ENCODE results near the gene CTRB1. TPM values are rescaled to one million over a fixed set of nuclear protein-coding genes. Genes with fewer than 3 reads are reported as not detected.
A peak's percentile ranks its signal among the peaks of the same experiment; 100 is the strongest.
"Not testable (repeated sequence)": the region's sequence is repeated elsewhere in the genome, so short reads cannot be mapped to it uniquely, and the experiment has no call there.

The CTRB1 gene
- total and polyA plus RNA-seq, 2 of the 13 experiments (the other 11 are each of a cell fraction or from before 2014, with no cell fraction given): not detected

- DNase-seq (ENCODE audit: low spot score); H3K79me2 ChIP-seq (ENCODE audit: insufficient read depth, low read length); H3K27ac ChIP-seq (ENCODE audit: extremely low read length, insufficient read depth, low read length); H3K9me3 ChIP-seq (ENCODE audit: low read length); FAIRE-seq; H3K4me1 ChIP-seq (ENCODE audit: insufficient read depth, low read length); H3K4me3 ChIP-seq (replicated peaks in 1 of 3; ENCODE audit: insufficient read depth in 1 of 3, low read depth in 2 of 3, low read length in 3 of 3); H3K9ac ChIP-seq (ENCODE audit: insufficient read depth, low read depth, low read length); H3K4me2 ChIP-seq (ENCODE audit: low read depth, low read length); H2AFZ ChIP-seq (ENCODE audit: low read length); intact Hi-C loops (cut with micrococcal nuclease; ENCODE audit: unreplicated experiment); H4K20me1 ChIP-seq (ENCODE audit: insufficient read depth, low read length); in situ Hi-C loops (cut with HindIII; ENCODE audit: extremely low pct_ligation_motif_present, low pct_unique_long_range_greater_than_20kb); BruUV-seq (replicated peaks); CTCF ChIA-PET (ENCODE audit: low intra/inter-chr PET ratio, low total read pairs); ATAC-seq; H3K36me3 ChIP-seq (replicated peaks in 1 of 2; ENCODE audit: control insufficient read depth in 1 of 2, insufficient read depth in 2 of 2, low read length in 2 of 2): not testable (repeated sequence)
- WGBS (ENCODE audit: low lambda C conversion rate): 69% methylated on average over 7 of the region's 7 CpGs
- TF ChIP-seq ZNF770 (CRISPR knock-in tag; IDR thresholded peaks at IDR 0.05): 0 out of 2 replicates have a peak, but pooled peaks have one; percentile 20
- POLR2A ChIA-PET: interaction anchor here (1.4 kb wide), 1 partner anchor 18 kb away, joined by 4 read pairs; no protein-coding TSS in a partner anchor
- H3K27me3 ChIP-seq (ENCODE audit: control insufficient read depth in 1 of 2, insufficient read depth in 2 of 2, low read length in 2 of 2): peaks cover 31 to 72% of the 10 kb centered on the region in 2 experiments
These were observed 9.3 kb upstream of the CTRB1 start for GRCh38 chr16:75209514-75209913.

- ATAC-seq: no peak
- Histone ChIP-seq H3K27ac (ENCODE audit: extremely low read length, insufficient read depth, low read length) (no peak overlapping the region), H3K4me2 (ENCODE audit: low read depth, low read length) (no peak overlapping the region), H3K9me3 (ENCODE audit: low read length) (no peaks in the 10 kb centered on the region), H3K27me3 (ENCODE audit: control insufficient read depth in 1 of 2, insufficient read depth in 2 of 2, low read length in 2 of 2) (peaks cover 31 to 71% of the 10 kb centered on the region in 2 experiments), H3K4me1 (ENCODE audit: insufficient read depth, low read length) (peaks cover 7% of the 10 kb centered on the region; the same call in 1 of the 2 replicates), H4K20me1 (ENCODE audit: insufficient read depth, low read length) (no peaks in the 10 kb centered on the region), H2AFZ (ENCODE audit: low read length) (no peak overlapping the region), H3K36me3 (replicated peaks in 1 of 2; ENCODE audit: control insufficient read depth in 1 of 2, insufficient read depth in 2 of 2, low read length in 2 of 2) (no peaks in the 10 kb centered on the region), H3K4me3 (replicated peaks in 1 of 3; ENCODE audit: insufficient read depth in 1 of 3, low read depth in 2 of 3, low read length in 3 of 3) (no peak overlapping the region), H3K79me2 (ENCODE audit: insufficient read depth, low read length) (no peaks in the 10 kb centered on the region), H3K9ac (ENCODE audit: insufficient read depth, low read depth, low read length) (no peak overlapping the region)
- FAIRE-seq: no peak
- WGBS (ENCODE audit: low lambda C conversion rate): 57% methylated on average over 5 of the region's 5 CpGs
- 0 out of 2 replicates have a peak, but pooled peaks have one; percentile 9 for TF ChIP-seq FOSL2 (CRISPR knock-in tag; IDR thresholded peaks at IDR 0.05)
- no peak for TF ChIP-seq ZBTB42 (CRISPR knock-in tag; IDR thresholded peaks at IDR 0.05)
- TF ChIP-seq ZNF770 (CRISPR knock-in tag; IDR thresholded peaks at IDR 0.05): peak; percentile 74
- no peak for TF ChIP-seq RBFOX2 (IDR thresholded peaks at IDR 0.05; ENCODE audit: low read depth, low read length)
- BruUV-seq (replicated peaks): no TSS peak
- CTCF ChIA-PET (ENCODE audit: low intra/inter-chr PET ratio, low total read pairs): no interaction called here
- in situ Hi-C loops (cut with HindIII; ENCODE audit: extremely low pct_ligation_motif_present, low pct_unique_long_range_greater_than_20kb) (no loop called here), intact Hi-C loops (cut with micrococcal nuclease; ENCODE audit: unreplicated experiment) (no loop called here)
- DNase-seq (ENCODE audit: low spot score): no peak
- POLR2A ChIA-PET: no interaction called here
These were observed 8.8 kb upstream of the CTRB1 start for GRCh38 chr16:75209944-75210343.

GRCh38 chr16:75211286-75211685 is 7.5 kb upstream of the CTRB1 start:
- FAIRE-seq; DNase-seq (ENCODE audit: low spot score); CTCF ChIA-PET (ENCODE audit: low intra/inter-chr PET ratio, low total read pairs); H3K27ac ChIP-seq (ENCODE audit: extremely low read length, insufficient read depth, low read length); H3K36me3 ChIP-seq (replicated peaks in 1 of 2; ENCODE audit: control insufficient read depth in 1 of 2, insufficient read depth in 2 of 2, low read length in 2 of 2); H3K79me2 ChIP-seq (ENCODE audit: insufficient read depth, low read length); in situ Hi-C loops (cut with HindIII; ENCODE audit: extremely low pct_ligation_motif_present, low pct_unique_long_range_greater_than_20kb); intact Hi-C loops (cut with micrococcal nuclease; ENCODE audit: unreplicated experiment); H4K20me1 ChIP-seq (ENCODE audit: insufficient read depth, low read length); BruUV-seq (replicated peaks); H3K9ac ChIP-seq (ENCODE audit: insufficient read depth, low read depth, low read length); H2AFZ ChIP-seq (ENCODE audit: low read length); H3K9me3 ChIP-seq (ENCODE audit: low read length); H3K4me2 ChIP-seq (ENCODE audit: low read depth, low read length); ATAC-seq; POLR2A ChIA-PET; H3K4me3 ChIP-seq (replicated peaks in 1 of 3; ENCODE audit: insufficient read depth in 1 of 3, low read depth in 2 of 3, low read length in 3 of 3): not testable (repeated sequence)
- Histone ChIP-seq H3K4me1 (ENCODE audit: insufficient read depth, low read length) (peaks cover 16% of the 10 kb centered on the region), H3K27me3 (ENCODE audit: control insufficient read depth in 1 of 2, insufficient read depth in 2 of 2, low read length in 2 of 2) (peaks cover 28 to 71% of the 10 kb centered on the region in 2 experiments)
- WGBS (ENCODE audit: low lambda C conversion rate): 30% methylated on average over 10 of the region's 10 CpGs
